GM18498 (cell line): ENCODE results near the gene CFHR5.
"Not testable (repeated sequence)": the region's sequence is repeated elsewhere in the genome, so short reads cannot be mapped to it uniquely, and the experiment has no call there.

Experiments
- ATAC-seq: cut with Tn5 transposase; IDR thresholded peaks from one replicate; pipeline ENCODE4 v1.9.1; 2021; ENCODE audit warnings: mild to moderate bottlenecking, moderate library complexity; ENCODE audit not compliant: unreplicated experiment

CFHR5 gene

DNA sequence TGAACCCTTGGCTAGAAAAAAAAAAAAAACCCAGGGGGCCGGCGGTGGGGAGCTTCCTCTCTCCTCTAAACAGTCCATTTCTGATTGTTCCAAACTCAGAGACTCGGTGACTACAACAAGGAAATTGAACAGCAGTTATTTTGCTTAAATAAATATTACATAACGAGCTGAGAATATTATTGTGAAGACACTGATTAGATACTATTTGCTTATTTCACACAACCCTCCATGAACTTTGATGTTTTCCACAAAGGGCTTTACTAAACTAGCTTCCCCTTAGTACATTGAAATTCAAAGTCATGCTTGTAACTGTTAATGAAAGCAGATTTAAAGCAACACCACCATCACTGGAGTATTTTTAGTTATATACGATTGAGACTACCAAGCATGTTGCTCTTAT lies at the start of gene CFHR5:
CFHR5 (plus strand) TSS at position 279 of the 400 bp plus-strand sequence; CDS start at position 388, 109 bp downstream.
- ATAC-seq, result no peak

DNA sequence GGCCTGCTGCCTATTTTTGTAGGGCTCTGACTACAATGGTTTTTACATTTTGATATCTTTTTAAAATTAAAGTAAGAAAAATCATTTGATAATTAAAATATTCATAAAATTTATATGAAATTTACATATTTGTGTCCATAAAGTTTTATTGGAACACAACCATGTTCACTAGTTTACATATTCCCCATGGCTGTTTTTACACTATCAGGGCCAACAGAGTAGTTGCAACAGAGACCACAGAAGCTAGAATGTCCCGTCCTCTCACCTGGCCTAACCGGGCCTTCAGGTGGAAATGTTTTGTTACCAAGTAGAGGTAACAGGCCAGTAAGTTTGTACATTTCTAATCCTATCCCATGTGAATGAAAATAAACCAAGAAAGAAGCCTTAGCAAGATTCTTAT lies 44.5 kb upstream of the CFHR5 start:
- not testable (repeated sequence) for ATAC-seq

GRCh38 chr1:196933531-196934189 lies 43.7 kb upstream of the CFHR5 start:
- no peak for ATAC-seq

- not testable (repeated sequence) for ATAC-seq
Measured at GRCh38 chr1:196941474-196941873, 35.9 kb upstream of the CFHR5 start.

GRCh38 chr1:196943568-196943967 lies 33.8 kb upstream of the CFHR5 start, which contains the start of gene CFHR2:
Gene CFHR2 (plus strand): TSS chr1:196943738. CDS start chr1:196943881, 143 bp downstream.
- ATAC-seq, result not testable (repeated sequence)

GRCh38 chr1:196951711-196952394 lies 25.5 kb upstream of the CFHR5 start:
- ATAC-seq, result peak; percentile 83

DNA sequence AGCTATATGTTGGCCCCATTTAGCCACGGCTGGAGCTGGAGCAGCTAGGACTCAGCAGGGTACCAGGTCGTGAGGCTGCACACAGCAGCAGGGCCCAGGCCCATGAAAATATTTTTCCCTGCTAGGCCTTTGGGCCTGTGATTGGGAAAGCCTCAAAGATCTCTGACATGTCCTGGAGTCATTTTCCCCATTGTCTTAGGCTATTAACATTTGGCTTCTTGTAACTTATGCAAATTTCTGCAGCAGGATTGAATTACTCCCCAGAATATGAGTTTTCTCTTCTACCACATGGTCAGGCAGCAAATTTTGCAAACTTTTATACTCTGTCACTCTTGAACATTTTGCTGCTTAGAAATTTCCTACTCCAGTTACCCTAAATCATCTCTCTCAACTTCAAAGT lies 22.6 kb upstream of the CFHR5 start:
- ATAC-seq, result no peak

DNA sequence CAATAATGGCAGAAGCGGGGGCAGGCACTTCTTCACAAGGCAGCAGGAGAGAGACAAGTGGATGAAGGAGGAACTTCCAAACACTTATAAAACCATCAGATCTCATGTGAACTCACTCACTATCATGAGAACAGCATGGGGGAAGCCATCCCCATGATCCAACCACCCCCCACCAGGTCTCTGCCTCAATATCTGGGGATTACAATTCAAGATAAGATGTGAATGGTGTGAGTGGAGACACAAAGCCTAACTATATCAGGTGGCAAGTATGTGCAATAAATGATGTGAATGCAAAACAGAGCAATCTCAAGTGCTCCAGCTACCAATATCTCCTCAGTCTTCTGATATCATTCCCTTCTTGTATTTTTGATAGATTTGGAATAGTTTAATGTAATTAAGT lies 21.4 kb upstream of the CFHR5 start:
- no peak for ATAC-seq

DNA sequence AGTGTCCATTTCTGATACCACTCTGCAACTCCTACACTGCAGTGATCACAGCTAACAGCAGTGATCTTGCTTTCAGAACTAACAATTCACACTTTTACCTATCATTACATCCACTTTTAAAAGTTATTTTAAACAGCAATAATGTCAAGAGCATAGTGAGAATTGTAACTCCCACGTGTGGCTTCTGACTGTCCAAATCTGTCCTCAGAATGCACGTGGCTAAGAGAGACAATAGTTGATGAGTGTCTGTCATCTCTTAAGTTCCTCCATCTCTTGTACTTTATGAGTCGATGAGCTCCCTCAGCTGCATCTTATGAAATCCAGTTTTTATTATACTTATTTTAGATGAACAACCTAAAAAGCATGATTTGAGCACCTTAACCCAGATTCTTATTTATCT lies 16.5 kb upstream of the CFHR5 start:
- peak; percentile 64 for ATAC-seq

GRCh38 chr1:196970182-196970581 lies 7.2 kb upstream of the CFHR5 start:
- ATAC-seq, result no peak

DNA sequence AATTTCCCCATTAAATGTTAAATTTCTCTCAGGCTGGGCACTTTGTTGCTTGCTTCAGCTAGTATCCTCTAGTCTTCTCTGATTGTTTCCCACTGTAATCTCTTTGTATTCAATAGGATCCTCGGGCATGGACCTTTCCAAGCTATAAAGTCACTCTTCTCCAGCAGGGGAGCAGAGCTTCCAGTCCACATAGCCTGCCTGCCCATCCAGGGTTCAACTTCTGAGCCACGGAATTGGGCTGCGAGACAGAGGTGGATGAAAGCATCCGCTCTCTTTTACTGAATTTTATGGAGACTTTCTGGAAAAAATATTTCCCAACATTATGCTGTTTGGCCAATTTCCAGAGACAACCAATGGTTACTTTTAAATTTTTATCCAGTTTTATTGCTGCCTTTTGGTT lies 1.1 kb upstream of the CFHR5 start:
- ATAC-seq, result no peak

- ATAC-seq, result no peak
Measured at GRCh38 chr1:196980859-196981258, 3.5 kb downstream of the CFHR5 start.

GRCh38 chr1:196982247-196982646 lies 4.9 kb downstream of the CFHR5 start:
- not testable (repeated sequence) for ATAC-seq

DNA sequence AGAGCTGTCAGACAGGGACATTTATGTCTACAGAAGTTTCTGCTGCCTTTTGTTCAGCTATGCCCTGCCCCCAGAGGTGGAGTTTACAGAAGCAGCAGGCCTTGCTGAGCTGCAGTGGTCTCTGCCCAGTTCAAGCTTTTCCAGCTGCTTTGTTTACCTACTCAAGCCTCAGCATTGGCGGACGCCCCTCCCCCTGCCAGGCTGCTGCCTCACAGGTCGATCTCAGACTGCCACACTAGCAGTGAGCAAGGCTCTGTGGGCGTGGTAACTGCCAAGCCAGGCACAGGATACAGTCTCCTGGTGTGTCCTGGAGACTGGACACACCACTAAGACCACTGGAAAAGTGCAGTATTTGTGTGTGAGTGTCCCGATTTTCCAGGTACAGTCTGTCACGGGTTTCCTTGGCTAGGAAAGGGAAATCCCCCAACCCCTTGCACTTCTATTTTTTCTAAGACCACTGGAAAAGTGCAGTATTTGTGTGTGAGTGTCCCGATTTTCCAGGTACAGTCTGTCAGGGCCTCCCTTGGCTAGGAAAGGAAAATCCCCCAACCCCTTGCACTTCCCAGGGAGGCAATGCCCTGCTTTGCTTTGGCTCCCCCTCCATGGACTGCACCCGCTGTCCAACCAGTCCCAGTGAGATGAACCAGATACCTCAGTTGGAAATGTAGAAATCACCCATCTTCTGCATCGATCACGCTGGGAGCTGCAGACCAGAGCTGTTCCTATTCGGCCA lies 14.7 kb downstream of the CFHR5 start:
- not testable (repeated sequence) for ATAC-seq

DNA sequence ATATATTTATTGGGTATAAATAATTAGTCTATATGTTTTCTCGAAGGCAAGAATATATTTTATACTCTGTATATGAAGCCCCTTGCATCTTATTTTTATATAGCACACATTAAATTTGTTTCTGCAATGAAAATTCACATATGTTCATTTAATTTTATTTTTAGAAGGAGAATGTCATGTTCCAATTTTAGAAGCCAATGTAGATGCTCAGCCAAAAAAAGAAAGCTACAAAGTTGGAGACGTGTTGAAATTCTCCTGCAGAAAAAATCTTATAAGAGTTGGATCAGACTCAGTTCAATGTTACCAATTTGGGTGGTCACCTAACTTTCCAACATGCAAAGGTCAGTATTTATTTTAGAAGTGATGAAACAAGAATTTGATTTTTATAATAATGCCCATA lies 16.6 kb downstream of the CFHR5 start:
- no peak for ATAC-seq

DNA sequence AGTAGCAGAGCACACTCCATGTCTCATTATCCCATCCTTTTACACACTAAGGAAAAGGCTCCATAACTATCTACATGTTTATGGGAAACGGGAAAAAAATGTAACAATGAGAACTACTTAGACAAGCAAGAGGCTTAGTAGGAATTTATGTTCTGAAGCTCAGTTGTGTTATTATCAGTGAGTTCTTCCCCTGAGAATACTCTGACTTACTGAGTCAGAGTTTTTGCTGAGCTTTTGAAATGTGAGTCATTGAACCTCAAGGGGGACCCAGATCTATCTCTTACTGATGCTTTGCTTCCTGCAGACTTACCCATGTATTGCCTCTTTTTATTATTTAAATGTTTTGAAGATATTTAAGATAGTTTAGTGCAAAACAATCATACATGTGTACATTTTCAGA lies 20.1 kb downstream of the CFHR5 start:
- ATAC-seq, result no peak

DNA sequence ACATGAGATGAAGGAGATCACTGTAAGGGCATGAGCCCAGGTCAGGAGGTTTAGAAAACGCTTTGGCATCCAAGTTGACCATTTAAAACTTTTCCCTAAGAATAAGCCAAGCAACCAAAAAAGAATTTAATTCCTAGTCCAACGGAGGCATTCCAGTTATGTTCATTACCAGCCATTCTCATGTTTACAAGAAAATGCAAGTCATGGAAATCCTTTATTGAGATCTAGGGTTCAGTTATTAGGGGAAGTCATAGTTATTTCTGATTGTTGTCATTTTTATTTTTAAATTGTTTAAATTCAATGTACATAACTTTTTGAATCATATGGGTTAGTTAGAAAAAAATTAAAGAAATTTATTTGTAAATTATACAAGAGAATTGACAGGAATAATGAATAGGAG lies 24.5 kb downstream of the CFHR5 start:
- ATAC-seq, result no peak

GRCh38 chr1:197003132-197003531 lies 25.8 kb downstream of the CFHR5 start:
- ATAC-seq, result no peak

GRCh38 chr1:197008861-197009260 lies 31.5 kb downstream of the CFHR5 start:
- no peak for ATAC-seq

DNA sequence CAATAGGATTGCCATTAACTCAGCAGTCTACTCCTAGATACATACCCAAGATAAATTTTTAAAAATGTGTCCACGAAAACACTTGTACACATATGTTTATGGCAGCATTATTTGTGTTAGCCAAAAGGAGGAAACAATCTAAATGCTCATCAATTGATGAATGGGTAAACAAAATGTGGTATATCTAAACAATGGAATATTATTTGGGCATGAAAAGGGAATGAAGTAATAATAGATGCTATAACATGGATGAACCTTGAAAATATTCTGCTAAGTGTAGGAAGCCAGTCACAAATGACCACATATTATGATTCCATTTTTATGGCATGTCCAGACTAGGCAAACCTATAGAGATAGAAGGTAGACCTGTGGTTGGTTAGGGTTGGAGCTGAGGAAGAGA lies 34.3 kb downstream of the CFHR5 start:
- no peak for ATAC-seq

- no peak for ATAC-seq
Measured at GRCh38 chr1:197013234-197013633, 35.9 kb downstream of the CFHR5 start.

GRCh38 chr1:197016751-197017150 lies 39.4 kb downstream of the CFHR5 start:
- no peak for ATAC-seq
